Lower lobe of right lung (tissue), 2 donors: ENCODE measurements around the gene SYNGAP1. TPM values are rescaled to one million over a fixed set of nuclear protein-coding genes. Genes with fewer than 3 reads are reported as not detected.

Experiments used
- ATAC-seq, 2 donors: fragments of 200-7000 bp; cut with Tn5 transposase; one replicate each; pipeline ENCODE4 v1.9.1; 2020 to 2022; ENCODE audit warnings: mild to moderate bottlenecking in 2 of 2, moderate library complexity in 2 of 2
- DNase-seq: peaks from one replicate; pipeline ENCODE4 v3.0.0-alpha.2; 2020
- H3K27ac ChIP-seq: fragments of 200-600 bp; one replicate; pipeline ENCODE4 v1.8.0; 2022
- H3K27me3 ChIP-seq: fragments of 200-600 bp; one replicate; pipeline ENCODE4 v1.8.0; 2022; ENCODE audit warnings: low read depth
- H3K36me3 ChIP-seq: fragments of 200-600 bp; one replicate; pipeline ENCODE4 v1.8.0; 2022; ENCODE audit warnings: mild to moderate bottlenecking
- H3K4me1 ChIP-seq: fragments of 200-600 bp; one replicate; pipeline ENCODE4 v1.8.0; 2022
- H3K4me3 ChIP-seq: fragments of 200-600 bp; one replicate; pipeline ENCODE4 v1.8.0; 2022; ENCODE audit warnings: mild to moderate bottlenecking
- H3K9me3 ChIP-seq: fragments of 200-600 bp; one replicate; pipeline ENCODE4 v1.8.0; 2022
- intact Hi-C: fragments of 100-400 bp; cut with DNase I; formaldehyde crosslinking; loops from one replicate; pipeline ENCODE4 v1.11.0; 2022
- total RNA-seq: library from RNA; stranded (reverse); fragmentation: NEBNext Ultra II Directional; extraction: Animal tissue kit (Norgen Biotek cat#: 25700); gene quantifications from one replicate; pipeline ENCODE4 v1.2.1, GENCODE V29; 2021
- TF ChIP-seq, protein P1 (sequence below): fragments of 200-600 bp; IDR thresholded peaks from one replicate; pipeline ENCODE4 v1.8.0; 2022; ENCODE audit warnings: antibody characterized with exemption, mild to moderate bottlenecking
- donor health status: DM: no; HTN: yes; CAD: no; lungs with severe emphysema.

SYNGAP1 gene
- total RNA-seq, 1 donor from 2014 or later = 21.6 TPM

DNA sequence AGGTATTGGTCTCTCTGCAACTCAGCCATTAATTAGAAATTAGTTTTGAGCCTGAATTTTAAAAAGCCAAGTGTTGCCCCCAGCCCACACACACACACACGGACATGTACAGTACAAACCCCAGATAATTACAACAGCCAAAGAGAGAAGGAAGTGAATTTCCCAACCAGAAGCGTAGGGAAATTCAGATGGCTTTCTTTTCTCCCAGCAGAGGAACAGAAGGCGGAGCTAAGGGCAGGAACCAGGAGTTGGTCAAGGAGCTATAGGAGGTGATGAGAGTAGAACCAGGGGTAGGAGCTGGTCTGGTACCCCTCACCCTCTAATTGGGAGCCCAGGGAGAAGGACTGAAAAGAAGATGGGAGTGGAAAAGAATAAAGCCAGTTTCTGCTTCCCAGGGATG, 30.6 kb downstream of the SYNGAP1 start:
- DNase-seq (no peak), ATAC-seq (no peak)
- H3K36me3 ChIP-seq = peaks cover 18% of the 10 kb centered on the region
- intact Hi-C loops = no loop called here
- H3K4me1 ChIP-seq = peaks cover 28% of the 10 kb centered on the region
- no peaks in the 10 kb centered on the region for H3K9me3 ChIP-seq
- H3K4me3 ChIP-seq = no peak overlapping the region
- H3K27me3 ChIP-seq = no peaks in the 10 kb centered on the region
- TF ChIP-seq, protein P1, sequence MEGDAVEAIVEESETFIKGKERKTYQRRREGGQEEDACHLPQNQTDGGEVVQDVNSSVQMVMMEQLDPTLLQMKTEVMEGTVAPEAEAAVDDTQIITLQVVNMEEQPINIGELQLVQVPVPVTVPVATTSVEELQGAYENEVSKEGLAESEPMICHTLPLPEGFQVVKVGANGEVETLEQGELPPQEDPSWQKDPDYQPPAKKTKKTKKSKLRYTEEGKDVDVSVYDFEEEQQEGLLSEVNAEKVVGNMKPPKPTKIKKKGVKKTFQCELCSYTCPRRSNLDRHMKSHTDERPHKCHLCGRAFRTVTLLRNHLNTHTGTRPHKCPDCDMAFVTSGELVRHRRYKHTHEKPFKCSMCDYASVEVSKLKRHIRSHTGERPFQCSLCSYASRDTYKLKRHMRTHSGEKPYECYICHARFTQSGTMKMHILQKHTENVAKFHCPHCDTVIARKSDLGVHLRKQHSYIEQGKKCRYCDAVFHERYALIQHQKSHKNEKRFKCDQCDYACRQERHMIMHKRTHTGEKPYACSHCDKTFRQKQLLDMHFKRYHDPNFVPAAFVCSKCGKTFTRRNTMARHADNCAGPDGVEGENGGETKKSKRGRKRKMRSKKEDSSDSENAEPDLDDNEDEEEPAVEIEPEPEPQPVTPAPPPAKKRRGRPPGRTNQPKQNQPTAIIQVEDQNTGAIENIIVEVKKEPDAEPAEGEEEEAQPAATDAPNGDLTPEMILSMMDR = no peak
- no peak overlapping the region for H3K27ac ChIP-seq

DNA sequence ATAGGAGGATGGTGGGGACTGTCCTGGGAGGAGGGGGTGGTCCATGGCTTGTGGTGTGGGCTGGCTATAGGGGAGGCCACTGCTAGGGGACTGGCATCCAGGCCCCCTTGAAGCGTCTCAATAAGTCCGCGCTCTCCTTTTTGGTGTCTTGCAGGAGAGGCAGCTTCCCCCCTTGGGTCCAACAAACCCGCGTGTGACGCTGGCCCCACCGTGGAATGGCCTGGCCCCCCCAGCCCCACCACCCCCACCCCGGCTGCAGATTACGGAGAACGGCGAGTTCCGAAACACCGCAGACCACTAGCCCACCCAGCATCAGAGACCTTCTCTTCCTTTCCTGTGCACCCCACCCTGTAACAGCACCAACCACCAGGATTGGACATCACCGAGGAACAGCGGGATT, 31.7 kb downstream of the SYNGAP1 start:
- TF ChIP-seq, protein P1 = no peak
- no peaks in the 10 kb centered on the region for H3K27me3 ChIP-seq
- no peak for ATAC-seq
- DNase-seq = no peak
- intact Hi-C loops = no loop called here
- no peak overlapping the region for H3K27ac ChIP-seq
- H3K4me1 ChIP-seq = peaks cover 28% of the 10 kb centered on the region
- no peak overlapping the region for H3K4me3 ChIP-seq
- H3K36me3 ChIP-seq = peaks cover 26% of the 10 kb centered on the region
- no peaks in the 10 kb centered on the region for H3K9me3 ChIP-seq

DNA sequence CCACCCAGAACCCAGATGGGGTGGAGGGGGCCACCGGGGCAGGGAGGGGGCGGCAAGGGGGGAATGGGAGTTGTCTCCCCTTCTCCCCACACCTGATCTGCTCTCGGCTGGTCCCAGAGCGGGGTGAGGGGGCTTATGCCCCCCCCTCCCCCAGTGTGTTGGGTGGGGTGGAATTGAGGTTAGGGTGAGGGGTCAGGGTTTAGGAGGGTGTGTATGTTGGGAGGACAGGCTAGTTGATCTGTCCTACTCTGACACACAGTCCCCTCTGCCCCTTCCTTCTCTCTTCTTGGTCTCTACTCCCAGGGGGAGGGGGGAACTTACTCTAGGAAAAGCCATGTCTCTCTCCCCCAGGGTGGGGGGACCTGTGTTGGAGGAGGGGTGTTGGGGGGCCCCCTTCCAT, 32.6 kb downstream of the SYNGAP1 start:
- H3K27me3 ChIP-seq = no peaks in the 10 kb centered on the region
- DNase-seq (no peak), ATAC-seq (no peak)
- H3K4me3 ChIP-seq = no peak overlapping the region
- no peak overlapping the region for H3K27ac ChIP-seq
- peaks cover 28% of the 10 kb centered on the region for H3K4me1 ChIP-seq
- intact Hi-C loops = no loop called here
- TF ChIP-seq, protein P1 = no peak
- H3K9me3 ChIP-seq = no peaks in the 10 kb centered on the region
- peaks cover 28% of the 10 kb centered on the region for H3K36me3 ChIP-seq

DNA sequence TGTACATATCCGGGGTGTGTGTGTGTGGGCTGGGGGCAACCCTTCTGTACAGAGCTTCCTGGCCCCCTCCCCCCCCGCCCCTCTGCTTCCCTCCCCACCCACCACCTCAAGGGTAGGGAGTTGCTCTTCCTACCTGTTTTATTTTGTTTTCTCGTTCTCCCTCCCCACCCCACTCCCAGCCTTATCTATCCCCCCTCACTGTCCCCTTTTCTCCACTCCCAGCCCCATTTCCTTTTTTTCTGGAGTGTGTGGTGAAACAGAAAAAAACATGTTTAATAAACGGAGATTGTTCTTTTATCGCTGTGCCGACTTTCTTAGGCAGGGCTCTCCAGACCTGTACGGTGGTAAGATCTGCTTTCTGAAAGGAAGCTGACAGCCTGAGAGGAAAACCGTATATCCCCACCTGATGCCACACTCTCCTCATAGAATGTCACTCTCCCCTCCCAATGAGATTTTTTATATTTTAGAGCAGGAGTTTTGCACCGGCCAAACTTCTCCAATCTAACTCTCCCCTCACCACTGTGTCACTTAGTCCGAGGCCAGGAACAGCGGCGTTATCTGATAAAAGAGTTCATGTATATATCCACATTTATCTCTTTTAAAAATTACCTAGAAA, 33.6 kb downstream of the SYNGAP1 start:
- Histone ChIP-seq H3K9me3 (no peaks in the 10 kb centered on the region), H3K4me1 (peaks cover 28% of the 10 kb centered on the region)
- ATAC-seq = no peak

DNA sequence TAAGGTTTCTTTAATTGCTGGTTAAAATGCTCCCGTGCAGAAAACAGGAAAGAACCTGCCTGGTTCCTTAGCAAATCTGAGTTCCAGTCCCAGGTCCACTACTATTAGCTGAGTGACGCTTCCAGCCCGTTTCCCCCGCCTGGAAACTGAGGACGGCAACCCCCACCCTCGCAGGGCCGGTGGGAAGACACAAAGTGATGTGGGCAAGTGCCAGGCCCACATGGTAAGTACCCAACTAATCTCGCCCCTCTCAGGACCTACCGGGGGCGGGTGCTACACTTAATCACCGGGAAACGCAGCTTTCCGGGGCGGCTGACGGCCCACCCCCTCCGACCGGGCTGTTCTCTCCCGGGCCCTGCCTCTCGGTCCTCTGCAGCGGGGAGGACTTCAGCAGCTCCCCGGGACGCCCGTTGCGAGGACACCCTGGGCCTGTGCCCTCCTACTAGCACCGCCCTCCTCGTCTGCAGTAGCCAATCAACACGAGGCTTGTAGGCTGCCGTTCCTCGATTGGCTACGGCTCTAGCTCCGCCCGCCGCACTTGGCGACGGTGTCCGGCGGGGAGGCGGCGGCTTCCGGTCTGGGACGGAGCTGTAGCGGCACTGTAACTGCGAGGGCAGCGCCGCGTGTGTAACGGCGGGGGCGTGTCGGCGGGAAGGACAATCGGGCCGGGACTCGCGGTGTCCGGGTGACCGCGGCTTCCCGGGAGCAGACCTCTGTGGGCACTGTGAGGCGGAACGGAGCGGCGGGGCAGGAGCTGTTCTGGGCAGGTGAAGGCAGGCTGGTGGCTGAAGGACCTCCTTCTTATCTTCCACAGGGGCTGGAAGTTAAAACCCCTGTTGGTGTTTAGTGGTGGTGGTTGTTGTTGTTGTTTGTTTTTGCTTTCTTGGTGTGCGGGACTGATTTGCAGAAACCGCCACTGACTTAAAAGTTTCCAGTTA, 34.4 kb downstream of the SYNGAP1 start, which contains the start of gene ZBTB9:
TSS of gene ZBTB9 (plus strand) at position 568 of the 938 bp plus-strand sequence. CDS start 525 bp downstream, outside the sequence.
- peak; percentile 99 for ATAC-seq
- Histone ChIP-seq H3K36me3 (peaks cover 21% of the 10 kb centered on the region), H3K27ac (peak within 1 kb of the TSS; percentile 83), H3K4me3 (peak within 1 kb of the TSS; percentile 92), H3K4me1 (peaks cover 28% of the 10 kb centered on the region), H3K27me3 (no peaks in the 10 kb centered on the region), H3K9me3 (no peaks in the 10 kb centered on the region)
- TF ChIP-seq, protein P1 = no peak
- intact Hi-C loops = no loop called here
- DNase-seq = peak; percentile 97

More for the DNA sequence above, 33.6 kb downstream of the SYNGAP1 start:
- no peak for DNase-seq
- intact Hi-C loops = no loop called here
- Histone ChIP-seq H3K36me3 (peaks cover 21% of the 10 kb centered on the region), H3K27me3 (no peaks in the 10 kb centered on the region), H3K27ac (peak overlapping the region; percentile 83), H3K4me3 (peak overlapping the region; percentile 92)
- TF ChIP-seq, protein P1 = no peak
